MM.1S (cell line): ENCODE results near the gene PCDHA1.

Source experiments
- DNase-seq: peaks from one replicate; pipeline ENCODE4 v3.0.0-alpha.2; 2015
- H2AFZ ChIP-seq: fragments of 300-600 bp; sonication (generic); 2 replicates; pipeline ENCODE4 v1.6.0; 2016; ENCODE audit warnings: antibody characterized with exemption, low read length
- H3F3A ChIP-seq: fragments of 300-600 bp; sonication (generic); 2 replicates; pipeline ENCODE4 v1.6.1; 2016; ENCODE audit warnings: mild to moderate bottlenecking, antibody characterized with exemption, low read length, moderate library complexity, mixed read lengths; ENCODE audit not compliant: insufficient read depth
- H3K27ac ChIP-seq: fragments of 300-600 bp; sonication (generic); 2 replicates; pipeline ENCODE4 v1.5.1; 2016; ENCODE audit warnings: mild to moderate bottlenecking, low read length
- H3K27me3 ChIP-seq: fragments of 300-600 bp; sonication (generic); replicated peaks from 2 replicates; pipeline ENCODE4 v1.6.0; 2016; ENCODE audit warnings: low read length; ENCODE audit not compliant: insufficient read depth
- H3K36me3 ChIP-seq: fragments of 300-600 bp; sonication (generic); replicated peaks from 2 replicates; pipeline ENCODE4 v1.6.1; 2016; ENCODE audit warnings: mild to moderate bottlenecking, low read length, mixed read lengths; ENCODE audit not compliant: insufficient read depth
- H3K4me1 ChIP-seq: fragments of 300-600 bp; sonication (generic); 2 replicates; pipeline ENCODE4 v1.6.1; 2016; ENCODE audit warnings: low read length, mixed read lengths
- H3K4me2 ChIP-seq: fragments of 300-600 bp; sonication (generic); 2 replicates; pipeline ENCODE4 v1.6.0; 2016; ENCODE audit warnings: low read depth, low read length
- H3K4me3 ChIP-seq: fragments of 300-600 bp; sonication (generic); 2 replicates; pipeline ENCODE4 v1.5.1; 2016; ENCODE audit warnings: low read length, mixed read lengths
- H3K79me2 ChIP-seq: fragments of 300-600 bp; sonication (generic); 2 replicates; pipeline ENCODE4 v1.6.1; 2016; ENCODE audit warnings: mixed run types, low read length, mixed read lengths
- H3K9ac ChIP-seq: fragments of 300-600 bp; sonication (generic); 2 replicates; pipeline ENCODE4 v1.6.1; 2016; ENCODE audit warnings: low read length, mixed read lengths
- H3K9me2 ChIP-seq: fragments of 300-600 bp; sonication (generic); replicated peaks from 2 replicates; pipeline ENCODE4 v1.6.1; 2016; ENCODE audit warnings: mild to moderate bottlenecking, low read length, mixed read lengths; ENCODE audit not compliant: insufficient read depth
- H3K9me3 ChIP-seq: fragments of 300-600 bp; sonication (generic); replicated peaks from 2 replicates; pipeline ENCODE4 v1.6.1; 2016; ENCODE audit warnings: mild to moderate bottlenecking, low read length, mixed read lengths; ENCODE audit not compliant: insufficient read depth
- H4K20me1 ChIP-seq: fragments of 300-600 bp; sonication (generic); 2 replicates; pipeline ENCODE4 v1.6.1; 2016; ENCODE audit warnings: mild to moderate bottlenecking, low read length, moderate library complexity, mixed read lengths; ENCODE audit not compliant: insufficient read depth
- CTCF ChIP-seq: fragments of 300-600 bp; sonication (generic); IDR thresholded peaks from 2 replicates; pipeline ENCODE4 v1.5.1; 2016; ENCODE audit warnings: antibody characterized with exemption, low read length, mixed read lengths
- EZH2 ChIP-seq: fragments of 300-600 bp; sonication (generic); optimal IDR thresholded peaks from 2 replicates; pipeline ENCODE3; 2017; ENCODE audit warnings: low read depth, mild to moderate bottlenecking, antibody characterized with exemption, low read length, mixed read lengths
- EZH2phosphoT487 ChIP-seq: fragments of 300-600 bp; sonication (generic); IDR thresholded peaks from 2 replicates; pipeline ENCODE4 v1.6.1; 2018; ENCODE audit warnings: antibody characterized with exemption, low read length

PCDHA1 gene

GRCh38 chr5:140951636-140952035 lies 165.7 kb downstream of the PCDHA1 start:
- no peaks in the 10 kb centered on the region for H3K9me2 ChIP-seq
- no peaks in the 10 kb centered on the region for H3F3A ChIP-seq
- H3K79me2 ChIP-seq: no peaks in the 10 kb centered on the region
- no peak overlapping the region for H3K27ac ChIP-seq
- H4K20me1 ChIP-seq: no peaks in the 10 kb centered on the region
- no peak for DNase-seq
- no peaks in the 10 kb centered on the region for H3K4me1 ChIP-seq
- no peak overlapping the region for H2AFZ ChIP-seq
- no peaks in the 10 kb centered on the region for H3K27me3 ChIP-seq
- TF ChIP-seq CTCF: no peak
- TF ChIP-seq EZH2: no peak
- no peak for TF ChIP-seq EZH2phosphoT487
- no peak overlapping the region for H3K9ac ChIP-seq
- H3K4me3 ChIP-seq: no peak overlapping the region
- H3K36me3 ChIP-seq: no peaks in the 10 kb centered on the region
- no peak overlapping the region for H3K4me2 ChIP-seq
- H3K9me3 ChIP-seq: no peaks in the 10 kb centered on the region

DNA sequence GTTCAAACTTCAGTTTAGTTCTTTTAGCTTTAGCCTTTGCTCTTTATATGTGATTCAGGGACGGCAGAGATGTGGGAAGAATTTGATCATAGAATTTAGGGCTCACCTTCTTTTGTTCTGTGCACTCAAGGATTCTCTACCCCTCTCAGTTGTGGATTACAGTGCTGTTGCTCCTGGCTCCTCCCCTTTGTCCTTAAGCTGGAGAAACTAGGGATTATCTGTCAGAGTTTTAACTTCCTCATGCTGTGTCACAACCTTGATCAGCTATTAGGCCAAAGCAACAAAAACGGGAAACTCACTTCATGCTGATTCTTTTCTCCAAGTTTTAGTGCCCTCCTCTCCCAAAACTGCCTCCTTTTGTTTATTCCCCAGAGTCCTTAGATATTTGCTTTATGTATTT lies 167.3 kb downstream of the PCDHA1 start:
- no peaks in the 10 kb centered on the region for H3K9me3 ChIP-seq

GRCh38 chr5:140962190-140962589 lies 176.2 kb downstream of the PCDHA1 start:
- no peaks in the 10 kb centered on the region for H3K4me1 ChIP-seq
- H3F3A ChIP-seq: no peaks in the 10 kb centered on the region
- H2AFZ ChIP-seq: no peak overlapping the region

More for the DNA sequence above, 167.3 kb downstream of the PCDHA1 start:
- no peaks in the 10 kb centered on the region for H3K4me1 ChIP-seq
- H3K4me3 ChIP-seq: no peak overlapping the region
- H2AFZ ChIP-seq: no peak overlapping the region
- no peaks in the 10 kb centered on the region for H3K9me2 ChIP-seq
- H3K27ac ChIP-seq: no peak overlapping the region
- H3K27me3 ChIP-seq: no peaks in the 10 kb centered on the region
- H3K9ac ChIP-seq: no peak overlapping the region
- H3F3A ChIP-seq: no peaks in the 10 kb centered on the region
- H3K36me3 ChIP-seq: no peaks in the 10 kb centered on the region
- H3K79me2 ChIP-seq: no peaks in the 10 kb centered on the region
- H4K20me1 ChIP-seq: no peaks in the 10 kb centered on the region
- no peak for DNase-seq
- TF ChIP-seq CTCF (no peak), EZH2 (no peak), EZH2phosphoT487 (no peak)
- no peak overlapping the region for H3K4me2 ChIP-seq

More at GRCh38 chr5:140962190-140962589, 176.2 kb downstream of the PCDHA1 start:
- Histone ChIP-seq H3K4me3 (no peak overlapping the region), H4K20me1 (no peaks in the 10 kb centered on the region), H3K9me2 (no peaks in the 10 kb centered on the region), H3K9ac (no peak overlapping the region), H3K27ac (no peak overlapping the region), H3K4me2 (no peak overlapping the region), H3K27me3 (no peaks in the 10 kb centered on the region), H3K36me3 (no peaks in the 10 kb centered on the region), H3K9me3 (no peaks in the 10 kb centered on the region), H3K79me2 (no peaks in the 10 kb centered on the region)
- DNase-seq: no peak
- TF ChIP-seq EZH2phosphoT487 (no peak), EZH2 (no peak), CTCF (no peak)
